K562 (cell line): ENCODE results near the gene CRKL. TPM values are rescaled to one million over a fixed set of nuclear protein-coding genes. Genes with fewer than 3 reads are reported as not detected.

Experiments
- ATF1 ChIP-seq, 2 experiments: fragments of 450-650 bp in 1 of 2; IDR thresholded peaks; 2 replicates each; pipeline ENCODE4 v1.6.1; 2016; ENCODE audit warnings: missing compliant biosample characterization in 1 of 2, missing genetic modification characterization in 1 of 2
- CBFA2T2 ChIP-seq: fragments of 450-650 bp; conservative IDR thresholded peaks from 2 replicates; pipeline ENCODE4 v1.6.1; 2017; ENCODE audit warnings: mild to moderate bottlenecking
- CBX3 ChIP-seq, 2 experiments: IDR thresholded peaks; 1 replicate in 1 of 2; 2 replicates in 1 of 2; pipeline ENCODE4 v1.6.1; 2012; ENCODE audit warnings: inconsistent platforms in 2 of 2, low read length in 2 of 2, borderline replicate concordance in 1 of 2, control low read depth in 1 of 2
- CEBPB ChIP-seq: fragments of 450-650 bp; IDR thresholded peaks from 2 replicates; pipeline ENCODE4 v1.6.1; 2016; ENCODE audit warnings: missing genetic modification characterization, missing compliant biosample characterization
- ETS1 ChIP-seq: conservative IDR thresholded peaks from 2 replicates; pipeline ENCODE4 v1.6.1; 2011; ENCODE audit warnings: low read depth, mild to moderate bottlenecking, low read length; ENCODE audit not compliant: control insufficient read depth
- LCOR ChIP-seq: sonication (generic); formaldehyde crosslinking; IDR thresholded peaks from 2 replicates; pipeline ENCODE4 v1.8.0; 2022; ENCODE audit warnings: mild to moderate bottlenecking, missing genetic modification reagents
- NFRKB ChIP-seq: fragments of 450-650 bp; IDR thresholded peaks from 2 replicates; pipeline ENCODE4 v1.6.1; 2016; ENCODE audit warnings: low read depth
- POLR2G ChIP-seq: fragments of 200-400 bp; formaldehyde crosslinking; IDR thresholded peaks from 2 replicates; pipeline ENCODE4 v1.6.1; 2017; ENCODE audit warnings: low read depth, mild to moderate bottlenecking, antibody characterized with exemption, low read length, moderate library complexity
- RHOXF2B ChIP-seq: fragments of 250-450 bp; sonication (Bioruptor Pico); conservative IDR thresholded peaks from 2 replicates; pipeline ENCODE4 v1.5.1; 2021
- TCF3 ChIP-seq: sonication (generic); formaldehyde crosslinking; IDR thresholded peaks from 2 replicates; pipeline ENCODE4 v1.4.0; 2020; ENCODE audit warnings: mild to moderate bottlenecking, missing genetic modification reagents
- TCF7 ChIP-seq: sonication (generic); IDR thresholded peaks from 2 replicates; pipeline ENCODE4 v1.6.1; 2016; ENCODE audit warnings: antibody characterized with exemption, borderline replicate concordance
- U2AF2 ChIP-seq: fragments of 200-400 bp; formaldehyde crosslinking; optimal IDR thresholded peaks from 2 replicates; pipeline ENCODE3; 2017; ENCODE audit warnings: low read depth, mild to moderate bottlenecking, low read length
- ZBTB43 ChIP-seq: sonication (generic); formaldehyde crosslinking; IDR thresholded peaks from 2 replicates; pipeline ENCODE4 v1.8.0; 2023; ENCODE audit warnings: mild to moderate bottlenecking, missing genetic modification reagents
- ZFPM2 ChIP-seq: fragments of 250-450 bp; sonication (Bioruptor Pico); IDR thresholded peaks from 2 replicates; pipeline ENCODE4 v1.5.1; 2022; ENCODE audit warnings: mild to moderate bottlenecking
- ZNF507 ChIP-seq: conservative IDR thresholded peaks from 2 replicates; pipeline ENCODE4 v1.6.1; 2017; ENCODE audit warnings: missing genetic modification characterization, missing compliant biosample characterization
- ZNF707 ChIP-seq: fragments of 250-450 bp; sonication (Bioruptor Pico); conservative IDR thresholded peaks from 2 replicates; pipeline ENCODE4 v1.8.0; 2022; ENCODE audit warnings: inconsistent platforms, mild to moderate bottlenecking, moderate library complexity
- ZNF764 ChIP-seq: fragments of 250-450 bp; sonication (Bioruptor Pico); IDR thresholded peaks from 2 replicates; pipeline ENCODE4 v1.4.0; 2020; ENCODE audit warnings: low read depth, mild to moderate bottlenecking, moderate library complexity
- ZNF778 ChIP-seq: fragments of 450-650 bp; formaldehyde crosslinking; IDR thresholded peaks from 2 replicates; pipeline ENCODE4 v1.4.0; 2020; ENCODE audit warnings: mild to moderate bottlenecking, moderate library complexity
- polyA plus RNA-seq, 8 experiments: library from polyadenylated mRNA; depleted of rRNA in 4 of 8; stranded (reverse) in 5 of 8; unstranded in 3 of 8; fragments of >200 nt; fragmentation: Nextera tagmentation in 2 of 8; fragmentation: Illumina TruSeq in 1 of 8; extraction: Ambion mirVana in 2 of 8; extraction: Trizol in 1 of 8; gene quantifications; 2 replicates each; pipeline versions ENCODE4 v1.2.1 to v1.2.3, GENCODE V29; 2011 to 2014; ENCODE audit warnings: inconsistent platforms in 1 of 8, missing spikeins in 1 of 8
- total RNA-seq, 7 experiments: library from RNA; depleted of rRNA in 6 of 7; stranded (reverse); fragments of >200 nt in 6 of 7; fragmentation: Illumina TruSeq in 2 of 7; extraction: Trizol in 2 of 7; gene quantifications; 2 replicates each; pipeline versions ENCODE4 v1.2.1 to v1.2.3, GENCODE V29; 2011 to 2021; ENCODE audit warnings: low replicate concordance in 1 of 7
- TF ChIP-seq, protein P1 (sequence below): fragments of 450-650 bp; IDR thresholded peaks from 2 replicates; pipeline ENCODE4 v1.7.0; 2016; ENCODE audit warnings: borderline replicate concordance
- TF ChIP-seq, protein P2 (sequence below), 2 experiments: fragments of 450-650 bp in 1 of 2; sonication (generic) in 1 of 2; formaldehyde crosslinking; conservative IDR thresholded peaks; 2 replicates each; pipeline versions ENCODE4 v1.4.0 to v1.8.1; 2020 to 2022; ENCODE audit warnings: mild to moderate bottlenecking in 1 of 2, missing genetic modification reagents in 1 of 2

The CRKL gene
- total and polyA plus RNA-seq, 9 of the 15 experiments (the other 6 are each of a cell fraction or from before 2014, with no cell fraction given) = 100 to 263 (median 124) TPM

DNA sequence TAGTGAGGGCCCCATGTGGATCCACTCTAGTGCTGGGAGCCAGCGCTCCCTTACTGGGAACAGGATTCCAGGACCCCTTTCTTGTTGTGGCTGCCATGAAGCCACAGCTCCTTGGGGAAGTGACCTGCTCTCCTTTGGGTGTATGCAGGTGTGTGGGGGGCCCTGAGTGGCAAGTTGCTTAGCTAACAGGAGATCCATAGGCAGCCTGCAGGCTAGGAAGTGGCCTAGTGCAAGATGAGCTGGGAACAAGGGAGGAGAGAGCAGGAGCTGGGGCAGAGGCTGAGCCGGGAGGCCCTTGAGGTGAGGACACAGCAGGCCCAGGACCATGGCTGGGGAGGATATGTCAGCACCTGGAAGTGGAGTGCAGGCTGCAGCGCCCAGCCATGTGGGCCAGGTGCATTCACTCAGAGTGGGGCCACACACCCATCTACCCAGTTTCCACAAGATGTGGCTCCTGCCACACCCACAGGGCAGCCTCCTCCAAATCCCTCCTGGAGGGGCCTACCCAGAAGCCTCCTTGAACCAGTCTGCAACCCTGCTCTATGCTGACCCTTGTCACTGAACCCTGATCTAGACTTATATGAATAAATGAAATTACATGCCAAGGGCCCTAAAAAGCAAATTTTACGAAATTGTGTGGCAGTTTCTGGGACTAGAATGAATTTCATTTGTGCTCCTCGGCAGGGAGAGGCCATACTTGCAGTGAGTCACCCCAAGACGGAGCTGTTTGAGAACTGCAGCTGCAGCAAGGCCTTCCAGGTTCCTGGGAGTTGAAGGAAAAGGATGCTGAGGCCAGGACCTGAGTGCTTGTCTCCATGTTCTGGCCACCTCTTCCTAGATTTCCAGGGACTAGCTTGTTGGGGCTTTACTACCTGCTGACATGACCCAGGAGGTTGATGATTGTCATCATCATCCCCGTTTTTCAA lies 81.5 kb downstream of the CRKL start (continued):
- no peak for TF ChIP-seq ZNF778 (CRISPR knock-in tag)
- no peak for TF ChIP-seq ATF1 (CRISPR knock-in tag; IDR thresholded peaks at IDR 0.05)
- TF ChIP-seq ATF1 (tag; IDR thresholded peaks at IDR 0.05) = no peak
- TF ChIP-seq, protein P1, sequence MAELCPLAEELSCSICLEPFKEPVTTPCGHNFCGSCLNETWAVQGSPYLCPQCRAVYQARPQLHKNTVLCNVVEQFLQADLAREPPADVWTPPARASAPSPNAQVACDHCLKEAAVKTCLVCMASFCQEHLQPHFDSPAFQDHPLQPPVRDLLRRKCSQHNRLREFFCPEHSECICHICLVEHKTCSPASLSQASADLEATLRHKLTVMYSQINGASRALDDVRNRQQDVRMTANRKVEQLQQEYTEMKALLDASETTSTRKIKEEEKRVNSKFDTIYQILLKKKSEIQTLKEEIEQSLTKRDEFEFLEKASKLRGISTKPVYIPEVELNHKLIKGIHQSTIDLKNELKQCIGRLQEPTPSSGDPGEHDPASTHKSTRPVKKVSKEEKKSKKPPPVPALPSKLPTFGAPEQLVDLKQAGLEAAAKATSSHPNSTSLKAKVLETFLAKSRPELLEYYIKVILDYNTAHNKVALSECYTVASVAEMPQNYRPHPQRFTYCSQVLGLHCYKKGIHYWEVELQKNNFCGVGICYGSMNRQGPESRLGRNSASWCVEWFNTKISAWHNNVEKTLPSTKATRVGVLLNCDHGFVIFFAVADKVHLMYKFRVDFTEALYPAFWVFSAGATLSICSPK = no peak
- TF ChIP-seq TCF7 = no peak
- TF ChIP-seq ZNF507 (tag) = no peak
- no peak for TF ChIP-seq NFRKB
- no peak for TF ChIP-seq ZNF707
- TF ChIP-seq ZNF764 (CRISPR knock-in tag) = no peak; the same call in 1 of the 2 replicates
- peak; percentile 88 for TF ChIP-seq RHOXF2B
- peak; percentile 63; the same call in 1 of the 2 replicates for TF ChIP-seq ZFPM2
- TF ChIP-seq CEBPB (tag) = no peak
- TF ChIP-seq ZBTB43 (CRISPR knock-in tag) = no peak
- TF ChIP-seq TCF3 (CRISPR knock-in tag) = no peak
- TF ChIP-seq POLR2G = no peak
- no peak for TF ChIP-seq ETS1
- TF ChIP-seq U2AF2 = no peak
- TF ChIP-seq LCOR (CRISPR knock-in tag) = no peak
- no peak for TF ChIP-seq CBX3 (IDR thresholded peaks at IDR 0.05; ENCODE audit: borderline replicate concordance in 1 of 2, low read length in 2 of 2)
- TF ChIP-seq CBFA2T2 = no peak
- TF ChIP-seq, protein P2, sequence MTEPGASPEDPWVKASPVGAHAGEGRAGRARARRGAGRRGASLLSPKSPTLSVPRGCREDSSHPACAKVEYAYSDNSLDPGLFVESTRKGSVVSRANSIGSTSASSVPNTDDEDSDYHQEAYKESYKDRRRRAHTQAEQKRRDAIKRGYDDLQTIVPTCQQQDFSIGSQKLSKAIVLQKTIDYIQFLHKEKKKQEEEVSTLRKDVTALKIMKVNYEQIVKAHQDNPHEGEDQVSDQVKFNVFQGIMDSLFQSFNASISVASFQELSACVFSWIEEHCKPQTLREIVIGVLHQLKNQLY (CRISPR knock-in tag; conservative IDR thresholded peaks at IDR 0.05) = no peak; a peak in 1 of 4 replicates
